ENCODE data around the gene ZDHHC14. TPM values are rescaled to one million over a fixed set of nuclear protein-coding genes. Genes with fewer than 3 reads are reported as not detected.

Gene ZDHHC14
- total RNA-seq, 1 donor, result 4.3 TPM

DNA sequence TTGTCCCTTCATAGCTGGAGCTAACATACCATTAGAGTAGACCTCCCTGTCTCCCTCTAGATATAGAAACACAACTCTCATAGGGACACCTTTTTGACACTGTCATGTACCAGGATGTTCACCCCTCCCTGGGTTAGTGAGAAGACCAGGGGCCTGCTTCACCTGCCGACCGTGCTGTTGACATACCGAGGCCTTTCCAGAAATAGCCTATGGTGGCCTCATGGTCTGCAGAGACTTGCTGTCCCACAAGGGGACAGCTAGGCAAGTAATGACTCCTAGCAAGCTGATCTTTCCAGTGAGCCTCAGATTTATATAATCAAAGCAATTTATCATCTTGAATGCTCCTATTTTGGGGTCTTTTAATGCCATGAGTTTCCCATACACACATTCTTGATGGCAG lies 15.0 kb downstream of the ZDHHC14 start:
- no peak overlapping the region for H3K4me3 ChIP-seq (ENCODE audit: low read depth, low read length)
- TF ChIP-seq, protein P1, sequence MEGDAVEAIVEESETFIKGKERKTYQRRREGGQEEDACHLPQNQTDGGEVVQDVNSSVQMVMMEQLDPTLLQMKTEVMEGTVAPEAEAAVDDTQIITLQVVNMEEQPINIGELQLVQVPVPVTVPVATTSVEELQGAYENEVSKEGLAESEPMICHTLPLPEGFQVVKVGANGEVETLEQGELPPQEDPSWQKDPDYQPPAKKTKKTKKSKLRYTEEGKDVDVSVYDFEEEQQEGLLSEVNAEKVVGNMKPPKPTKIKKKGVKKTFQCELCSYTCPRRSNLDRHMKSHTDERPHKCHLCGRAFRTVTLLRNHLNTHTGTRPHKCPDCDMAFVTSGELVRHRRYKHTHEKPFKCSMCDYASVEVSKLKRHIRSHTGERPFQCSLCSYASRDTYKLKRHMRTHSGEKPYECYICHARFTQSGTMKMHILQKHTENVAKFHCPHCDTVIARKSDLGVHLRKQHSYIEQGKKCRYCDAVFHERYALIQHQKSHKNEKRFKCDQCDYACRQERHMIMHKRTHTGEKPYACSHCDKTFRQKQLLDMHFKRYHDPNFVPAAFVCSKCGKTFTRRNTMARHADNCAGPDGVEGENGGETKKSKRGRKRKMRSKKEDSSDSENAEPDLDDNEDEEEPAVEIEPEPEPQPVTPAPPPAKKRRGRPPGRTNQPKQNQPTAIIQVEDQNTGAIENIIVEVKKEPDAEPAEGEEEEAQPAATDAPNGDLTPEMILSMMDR (IDR thresholded peaks at IDR 0.05; ENCODE audit: insufficient read depth, low read depth, low read length), result no peak
- DNase-seq (ENCODE audit: low read depth), result no peak

DNA sequence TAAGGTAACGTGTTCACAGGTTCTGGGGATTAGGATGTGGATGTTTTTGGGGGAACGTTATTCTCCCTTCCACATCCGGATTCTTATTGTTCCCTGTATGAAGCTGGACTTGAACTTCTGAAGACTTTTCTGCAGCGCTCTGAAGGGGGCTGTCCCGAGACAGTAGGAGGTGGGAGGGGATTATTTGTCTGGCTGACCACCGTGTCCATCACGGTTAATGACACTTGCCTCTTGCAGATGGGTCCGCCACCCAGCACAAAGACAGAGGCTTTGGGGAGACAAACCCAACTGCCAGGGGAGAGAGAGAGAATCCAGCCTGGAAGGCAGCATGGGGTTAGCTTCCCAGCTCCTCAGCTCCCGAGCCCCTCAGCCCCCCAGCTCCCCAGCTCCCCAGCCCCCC lies 16.7 kb downstream of the ZDHHC14 start:
- TF ChIP-seq, protein P1 (IDR thresholded peaks at IDR 0.05; ENCODE audit: insufficient read depth, low read depth, low read length), result no peak
- no peak overlapping the region for H3K4me3 ChIP-seq (ENCODE audit: low read depth, low read length)
- no peak for DNase-seq (ENCODE audit: low read depth)

DNA sequence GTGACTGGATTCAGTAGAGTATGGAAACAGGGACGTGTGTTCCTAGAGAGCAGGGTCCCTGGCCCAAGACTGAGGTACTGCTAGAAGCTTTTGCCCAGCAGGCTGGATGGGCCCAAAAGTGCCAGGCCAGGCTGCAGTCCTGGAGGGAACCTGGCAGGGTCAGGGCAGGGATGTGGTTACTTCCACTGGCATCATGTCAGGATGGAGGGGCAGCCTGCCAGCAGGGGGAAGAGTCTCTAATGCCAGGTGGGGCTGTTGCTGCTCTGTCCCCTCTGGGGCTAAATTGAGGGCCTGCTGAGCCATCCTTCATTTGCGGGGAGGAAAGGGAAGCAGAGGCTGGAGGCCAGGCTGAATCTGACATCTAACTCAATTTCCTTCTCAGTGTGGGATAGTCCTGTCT lies 17.2 kb downstream of the ZDHHC14 start:
- H3K4me3 ChIP-seq (ENCODE audit: low read depth, low read length), result no peak overlapping the region
- TF ChIP-seq, protein P1 (IDR thresholded peaks at IDR 0.05; ENCODE audit: insufficient read depth, low read depth, low read length), result no peak

DNA sequence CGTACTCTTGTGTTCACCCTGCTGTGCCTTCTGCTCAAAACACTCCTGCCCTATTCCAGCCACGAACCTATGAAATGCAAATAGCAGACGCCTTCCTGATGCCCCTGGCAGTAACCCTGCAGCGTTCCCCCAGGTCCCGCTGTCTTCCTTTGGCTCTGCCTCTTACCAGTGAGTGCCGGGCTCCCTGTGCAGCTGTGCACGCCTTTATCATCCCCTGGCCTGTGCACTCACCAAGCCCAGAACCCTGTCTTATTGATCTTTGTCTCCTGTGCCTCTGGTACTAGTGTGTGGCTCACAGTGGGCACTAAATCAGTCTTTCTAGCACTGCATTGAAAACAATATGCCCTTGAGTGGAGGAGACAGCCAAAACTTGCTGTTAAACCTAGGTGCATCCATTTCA lies 19.7 kb downstream of the ZDHHC14 start:
- TF ChIP-seq, protein P1 (IDR thresholded peaks at IDR 0.05; ENCODE audit: insufficient read depth, low read depth, low read length), result no peak
- no peak for DNase-seq (ENCODE audit: low read depth)
- H3K4me3 ChIP-seq (ENCODE audit: low read depth, low read length), result no peak overlapping the region

More for the DNA sequence above, 17.2 kb downstream of the ZDHHC14 start:
- DNase-seq (ENCODE audit: low read depth), result no peak

DNA sequence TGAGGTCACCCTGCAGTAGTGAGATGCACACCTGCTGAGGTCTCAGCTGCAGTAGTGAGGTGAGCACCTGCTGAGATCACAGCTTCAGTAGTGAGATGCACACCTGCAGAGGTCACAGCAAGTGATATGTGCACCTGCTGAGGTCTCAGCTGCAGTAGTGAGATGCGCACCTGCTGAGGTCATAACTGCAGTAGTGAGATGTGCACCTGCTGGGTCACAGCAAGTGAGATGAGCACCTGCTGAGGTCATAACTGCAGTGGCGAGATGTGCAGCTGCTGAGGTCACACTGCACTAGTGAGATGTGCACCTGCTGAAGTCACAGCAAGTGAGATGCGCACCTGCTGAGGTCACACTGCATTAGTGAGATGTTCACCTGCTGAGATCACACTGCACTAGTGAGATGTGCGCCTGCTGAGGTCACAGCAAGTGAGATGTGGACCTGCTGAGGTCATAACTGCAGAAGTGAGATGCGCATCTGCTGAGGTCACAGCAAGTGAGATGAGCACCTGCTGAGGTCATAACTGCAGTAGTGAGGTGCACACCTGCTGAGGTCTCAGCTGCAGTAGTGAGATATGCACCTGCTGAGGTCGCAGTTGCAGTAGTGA lies 20.8 kb downstream of the ZDHHC14 start:
- no peak overlapping the region for H3K4me3 ChIP-seq (ENCODE audit: low read depth, low read length)
- DNase-seq (ENCODE audit: low read depth), result no peak
- TF ChIP-seq, protein P1 (IDR thresholded peaks at IDR 0.05; ENCODE audit: insufficient read depth, low read depth, low read length), result no peak

DNA sequence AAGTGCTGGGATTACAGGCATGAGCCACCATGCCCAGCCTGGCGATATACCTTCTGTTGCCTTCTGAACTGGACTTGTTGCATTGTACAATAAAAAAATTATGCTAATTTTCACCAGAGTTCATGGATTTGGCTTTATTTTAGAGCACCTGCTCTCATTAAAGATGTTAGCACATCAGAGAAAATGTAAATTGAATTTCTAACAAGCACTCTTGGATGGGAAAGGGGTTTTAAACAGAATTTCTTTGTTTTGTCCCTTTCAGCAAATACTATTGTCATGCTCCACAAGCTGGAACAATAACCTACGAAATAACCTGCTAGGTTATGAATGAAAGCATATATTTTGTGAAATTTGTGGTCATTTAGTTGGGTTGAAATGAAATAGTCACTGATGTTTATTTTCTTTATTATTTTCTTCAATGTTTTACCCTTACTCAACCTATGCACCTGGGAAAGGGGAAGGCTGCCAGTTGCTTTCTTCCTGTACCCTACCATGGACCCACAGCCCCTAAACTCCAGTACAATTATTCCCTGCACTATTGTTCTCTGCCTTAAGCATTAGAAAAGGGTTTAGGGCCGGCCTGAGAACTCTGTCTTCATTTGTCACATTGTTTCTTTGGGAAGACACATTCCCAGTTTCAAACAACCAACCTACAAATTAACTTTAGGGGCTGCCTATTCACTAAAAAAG lies 22.2 kb downstream of the ZDHHC14 start:
- H3K4me3 ChIP-seq (ENCODE audit: low read depth, low read length), result no peak overlapping the region
- DNase-seq (ENCODE audit: low read depth), result no peak
- TF ChIP-seq, protein P1 (IDR thresholded peaks at IDR 0.05; ENCODE audit: insufficient read depth, low read depth, low read length), result no peak
